Osteocyte (in vitro differentiated cells): ENCODE measurements around the gene SH3BP4. TPM values are rescaled to one million over a fixed set of nuclear protein-coding genes. Genes with fewer than 3 reads are reported as not detected.

Experiments
- DNase-seq: peaks from one replicate; pipeline ENCODE4 v3.0.0; 2021; ENCODE audit warnings: mixed read lengths; ENCODE audit not compliant: unreplicated experiment; ENCODE audit errors: extremely low spot score
- H3K27ac Mint-ChIP-seq: one replicate; pipeline ENCODE4 v1.8.0; 2021; ENCODE audit warnings: mild to moderate bottlenecking, mixed read lengths; ENCODE audit not compliant: unreplicated experiment
- H3K27me3 Mint-ChIP-seq: one replicate; pipeline ENCODE4 v1.8.0; 2021; ENCODE audit warnings: mixed read lengths; ENCODE audit not compliant: unreplicated experiment
- H3K36me3 Mint-ChIP-seq: one replicate; pipeline ENCODE4 v1.8.0; 2021; ENCODE audit warnings: mixed read lengths; ENCODE audit not compliant: unreplicated experiment
- H3K4me1 Mint-ChIP-seq: one replicate; pipeline ENCODE4 v1.8.0; 2021; ENCODE audit warnings: mixed read lengths; ENCODE audit not compliant: unreplicated experiment
- H3K4me3 Mint-ChIP-seq: one replicate; pipeline ENCODE4 v1.8.0; 2021; ENCODE audit warnings: mild to moderate bottlenecking, moderate library complexity, mixed read lengths; ENCODE audit not compliant: unreplicated experiment
- H3K9me3 Mint-ChIP-seq: one replicate; pipeline ENCODE4 v1.8.0; 2021; ENCODE audit warnings: mixed read lengths; ENCODE audit not compliant: unreplicated experiment
- total RNA-seq: library from RNA; stranded (reverse); gene quantifications from 2 replicates; pipeline ENCODE4 v1.2.1, GENCODE V29; 2021
- TF ChIP-seq, protein P1 (sequence below): fragments of 200-600 bp; sonication (generic); IDR thresholded peaks from 2 replicates; pipeline ENCODE4 v1.5.0; 2021; ENCODE audit warnings: antibody characterized with exemption, mild to moderate bottlenecking, moderate library complexity

The SH3BP4 gene
- total RNA-seq, 1 donor from 2014 or later, result 60.1 TPM

DNA sequence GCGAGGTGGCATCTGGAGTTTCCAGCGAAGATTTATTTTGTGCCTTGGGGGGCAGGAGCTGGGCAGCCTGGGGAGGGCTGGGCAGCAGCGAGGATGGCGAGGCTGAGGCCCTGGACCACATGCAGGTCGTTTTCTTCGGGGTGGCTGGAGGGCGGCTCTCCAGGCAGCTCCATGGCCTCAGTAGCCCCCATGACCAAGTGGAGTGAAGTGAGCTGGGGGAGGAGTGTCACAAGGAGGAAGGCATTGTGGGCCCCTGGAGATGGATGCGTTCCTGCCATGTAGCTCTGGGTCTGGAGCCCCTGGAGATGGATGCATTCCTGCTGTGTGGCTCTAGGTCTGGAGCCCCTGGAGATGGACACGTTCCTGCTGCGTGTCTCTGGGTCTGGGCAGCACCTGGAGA is 40.4 kb downstream of the SH3BP4 start:
- H3K36me3 Mint-ChIP-seq, result peaks cover 17% of the 10 kb centered on the region
- TF ChIP-seq, protein P1, sequence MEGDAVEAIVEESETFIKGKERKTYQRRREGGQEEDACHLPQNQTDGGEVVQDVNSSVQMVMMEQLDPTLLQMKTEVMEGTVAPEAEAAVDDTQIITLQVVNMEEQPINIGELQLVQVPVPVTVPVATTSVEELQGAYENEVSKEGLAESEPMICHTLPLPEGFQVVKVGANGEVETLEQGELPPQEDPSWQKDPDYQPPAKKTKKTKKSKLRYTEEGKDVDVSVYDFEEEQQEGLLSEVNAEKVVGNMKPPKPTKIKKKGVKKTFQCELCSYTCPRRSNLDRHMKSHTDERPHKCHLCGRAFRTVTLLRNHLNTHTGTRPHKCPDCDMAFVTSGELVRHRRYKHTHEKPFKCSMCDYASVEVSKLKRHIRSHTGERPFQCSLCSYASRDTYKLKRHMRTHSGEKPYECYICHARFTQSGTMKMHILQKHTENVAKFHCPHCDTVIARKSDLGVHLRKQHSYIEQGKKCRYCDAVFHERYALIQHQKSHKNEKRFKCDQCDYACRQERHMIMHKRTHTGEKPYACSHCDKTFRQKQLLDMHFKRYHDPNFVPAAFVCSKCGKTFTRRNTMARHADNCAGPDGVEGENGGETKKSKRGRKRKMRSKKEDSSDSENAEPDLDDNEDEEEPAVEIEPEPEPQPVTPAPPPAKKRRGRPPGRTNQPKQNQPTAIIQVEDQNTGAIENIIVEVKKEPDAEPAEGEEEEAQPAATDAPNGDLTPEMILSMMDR, result no peak
- H3K27me3 Mint-ChIP-seq, result no peaks in the 10 kb centered on the region
- H3K27ac Mint-ChIP-seq, result no peak overlapping the region
- H3K9me3 Mint-ChIP-seq, result no peaks in the 10 kb centered on the region
- H3K4me3 Mint-ChIP-seq, result no peak overlapping the region
- no peak for DNase-seq
- H3K4me1 Mint-ChIP-seq, result peaks cover 67% of the 10 kb centered on the region

GRCh38 chr2:234992624-234993349 is 41.0 kb downstream of the SH3BP4 start:
- no peaks in the 10 kb centered on the region for H3K27me3 Mint-ChIP-seq
- H3K4me3 Mint-ChIP-seq, result no peak overlapping the region
- TF ChIP-seq, protein P1, result no peak
- H3K27ac Mint-ChIP-seq, result no peak overlapping the region
- peaks cover 66% of the 10 kb centered on the region for H3K4me1 Mint-ChIP-seq
- peaks cover 14% of the 10 kb centered on the region for H3K36me3 Mint-ChIP-seq
- no peaks in the 10 kb centered on the region for H3K9me3 Mint-ChIP-seq
- DNase-seq, result no peak

- Mint-ChIP-seq H3K27me3 (no peaks in the 10 kb centered on the region), H3K4me1 (peaks cover 73% of the 10 kb centered on the region), H3K27ac (peak overlapping the region; percentile 34), H3K4me3 (no peak overlapping the region), H3K36me3 (peaks cover 17% of the 10 kb centered on the region), H3K9me3 (no peaks in the 10 kb centered on the region)
- TF ChIP-seq, protein P1, result no peak
- no peak for DNase-seq
These were observed 41.7 kb downstream of the SH3BP4 start for GRCh38 chr2:234993541-234993981.

- H3K4me3 Mint-ChIP-seq, result no peak overlapping the region
- H3K4me1 Mint-ChIP-seq, result peaks cover 74% of the 10 kb centered on the region
- no peaks in the 10 kb centered on the region for H3K9me3 Mint-ChIP-seq
- no peak for DNase-seq
- TF ChIP-seq, protein P1, result no peak
- no peaks in the 10 kb centered on the region for H3K27me3 Mint-ChIP-seq
- H3K27ac Mint-ChIP-seq, result peak overlapping the region; percentile 95
- peaks cover 23% of the 10 kb centered on the region for H3K36me3 Mint-ChIP-seq
These were observed 42.9 kb downstream of the SH3BP4 start for GRCh38 chr2:234994438-234995321.
